CD4-positive, alpha-beta T cell treated with Interleukin-15 for 4 hours (primary cell): Measurements from ENCODE around the gene FOLR2.
A peak's percentile ranks its signal among the peaks of the same experiment; 100 is the strongest.
"Not testable (repeated sequence)": the region's sequence is repeated elsewhere in the genome, so short reads cannot be mapped to it uniquely, and the experiment has no call there.

Source experiments
- DNase-seq: peaks from one replicate; pipeline ENCODE4 v3.0.0-alpha.2; 2020; ENCODE audit warnings: low spot score

The FOLR2 gene

DNA sequence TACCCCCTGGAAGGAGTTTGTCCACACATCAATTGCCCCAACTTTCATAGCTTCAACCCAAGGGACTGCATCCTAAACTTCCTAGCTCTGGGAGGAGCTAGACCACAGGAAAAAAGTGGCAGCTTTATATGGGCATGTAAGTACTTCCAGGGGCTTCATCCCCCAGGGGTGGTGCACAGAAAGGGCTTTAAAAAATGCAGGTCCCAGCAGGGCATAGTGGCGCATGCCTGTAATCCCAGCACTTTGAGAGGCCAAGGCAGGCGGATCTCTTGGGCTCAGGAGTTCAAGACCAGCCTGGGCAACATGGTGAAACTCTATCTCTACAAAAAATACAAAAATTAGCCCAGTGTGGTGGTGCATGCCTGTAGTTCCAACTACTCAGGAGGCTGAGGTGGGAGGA, 9.8 kb upstream of the FOLR2 start:
- not testable (repeated sequence) for DNase-seq

DNA sequence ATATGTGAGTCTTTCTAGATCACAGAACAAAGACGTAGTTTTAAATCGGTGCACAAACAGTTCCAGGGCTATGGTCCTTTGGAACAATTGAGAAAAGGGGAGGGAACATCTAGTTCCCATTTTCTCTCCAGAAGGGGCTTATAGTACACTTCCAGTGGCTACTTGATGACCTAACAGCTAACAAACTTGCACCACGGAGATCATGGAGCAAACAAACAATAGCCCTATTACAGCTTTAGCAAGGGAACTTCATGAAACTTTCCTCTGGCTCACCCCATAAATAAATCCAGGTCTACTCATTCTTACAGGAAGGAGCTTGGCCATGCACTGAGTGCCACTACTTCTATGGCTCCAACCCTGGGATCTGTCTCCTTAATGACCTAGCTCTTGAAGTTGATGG, 8.3 kb upstream of the FOLR2 start:
- no peak for DNase-seq

DNA sequence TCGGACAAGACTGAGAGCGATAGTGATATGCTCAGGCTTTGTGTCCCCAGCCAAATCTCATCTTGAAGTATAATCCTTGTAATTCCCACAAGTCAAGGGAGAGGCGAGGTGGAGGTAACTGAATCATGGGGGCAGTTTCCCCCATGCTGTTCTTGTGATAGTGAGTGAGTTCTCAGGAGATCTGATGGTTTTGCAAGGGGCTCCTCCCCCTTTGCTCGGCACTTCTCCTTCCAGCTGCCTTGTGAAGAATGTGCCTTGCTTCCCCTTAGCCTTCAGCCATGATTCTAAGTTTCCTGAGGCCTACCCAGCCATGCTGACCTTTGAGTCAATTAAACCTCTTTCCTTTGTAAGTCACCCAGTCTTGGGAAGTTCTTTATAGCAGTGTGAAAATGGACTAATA, 7.5 kb upstream of the FOLR2 start:
- DNase-seq = no peak

DNA sequence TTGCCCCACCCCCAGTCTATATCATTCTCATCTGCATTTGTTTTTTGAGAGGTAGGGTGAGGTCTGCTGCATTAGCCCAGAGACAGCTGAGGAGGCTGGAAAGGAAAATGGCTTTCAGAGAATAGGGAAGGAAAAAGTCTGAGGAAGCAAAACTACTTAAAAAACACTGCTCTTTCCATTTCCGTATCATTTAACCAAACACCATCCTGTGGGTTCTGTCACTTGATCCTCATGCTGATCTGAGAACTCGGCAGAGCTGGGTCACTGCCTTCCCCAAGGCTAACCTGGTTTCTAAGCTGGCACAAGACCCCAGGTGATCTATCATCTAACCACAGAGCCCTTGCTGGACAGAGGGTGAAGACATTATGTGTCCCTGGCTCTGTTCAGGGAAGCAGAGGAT, 1.2 kb downstream of the FOLR2 start:
- DNase-seq = no peak

DNA sequence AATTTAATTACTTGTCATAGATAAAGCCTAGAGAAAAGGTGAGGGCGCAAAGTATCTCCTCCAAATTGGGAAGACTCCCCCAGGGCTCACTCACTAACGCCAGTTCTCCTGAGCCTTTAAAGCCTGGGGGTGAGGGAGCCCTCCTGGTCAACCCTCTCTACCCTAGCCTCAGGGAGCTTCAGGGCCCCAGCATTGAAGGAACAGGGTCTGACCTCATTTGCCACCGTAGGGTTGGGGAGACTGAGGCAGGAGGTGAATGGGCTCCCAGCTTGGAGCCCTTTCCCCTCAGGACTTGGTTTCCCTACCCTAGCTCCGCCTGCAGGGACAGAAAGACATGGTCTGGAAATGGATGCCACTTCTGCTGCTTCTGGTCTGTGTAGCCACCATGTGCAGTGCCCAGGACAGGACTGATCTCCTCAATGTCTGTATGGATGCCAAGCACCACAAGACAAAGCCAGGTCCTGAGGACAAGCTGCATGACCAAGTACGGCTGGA, 1.7 kb downstream of the FOLR2 start:
- DNase-seq = no peak

DNA sequence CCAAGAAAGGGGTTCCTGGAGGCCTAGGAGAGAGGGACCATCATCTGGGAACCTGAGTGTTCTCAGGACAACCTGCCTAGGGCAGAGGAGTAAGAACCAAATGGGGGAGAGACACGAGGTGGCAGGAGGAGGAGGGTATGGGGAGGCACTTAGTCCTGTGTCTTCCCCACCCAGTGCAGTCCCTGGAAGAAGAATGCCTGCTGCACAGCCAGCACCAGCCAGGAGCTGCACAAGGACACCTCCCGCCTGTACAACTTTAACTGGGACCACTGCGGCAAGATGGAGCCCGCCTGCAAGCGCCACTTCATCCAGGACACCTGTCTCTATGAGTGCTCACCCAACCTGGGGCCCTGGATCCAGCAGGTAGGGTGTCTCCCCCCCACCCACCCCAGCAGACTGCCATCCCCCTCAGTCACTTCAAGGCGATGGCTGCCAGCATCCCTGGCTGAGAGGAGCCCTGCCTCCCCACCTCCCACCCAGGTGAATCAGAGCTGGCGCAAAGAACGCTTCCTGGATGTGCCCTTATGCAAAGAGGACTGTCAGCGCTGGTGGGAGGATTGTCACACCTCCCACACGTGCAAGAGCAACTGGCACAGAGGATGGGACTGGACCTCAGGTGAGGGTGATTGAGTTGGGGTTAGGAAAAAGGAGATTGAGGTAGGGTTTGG, 4.2 kb downstream of the FOLR2 start:
- no peak for DNase-seq

DNA sequence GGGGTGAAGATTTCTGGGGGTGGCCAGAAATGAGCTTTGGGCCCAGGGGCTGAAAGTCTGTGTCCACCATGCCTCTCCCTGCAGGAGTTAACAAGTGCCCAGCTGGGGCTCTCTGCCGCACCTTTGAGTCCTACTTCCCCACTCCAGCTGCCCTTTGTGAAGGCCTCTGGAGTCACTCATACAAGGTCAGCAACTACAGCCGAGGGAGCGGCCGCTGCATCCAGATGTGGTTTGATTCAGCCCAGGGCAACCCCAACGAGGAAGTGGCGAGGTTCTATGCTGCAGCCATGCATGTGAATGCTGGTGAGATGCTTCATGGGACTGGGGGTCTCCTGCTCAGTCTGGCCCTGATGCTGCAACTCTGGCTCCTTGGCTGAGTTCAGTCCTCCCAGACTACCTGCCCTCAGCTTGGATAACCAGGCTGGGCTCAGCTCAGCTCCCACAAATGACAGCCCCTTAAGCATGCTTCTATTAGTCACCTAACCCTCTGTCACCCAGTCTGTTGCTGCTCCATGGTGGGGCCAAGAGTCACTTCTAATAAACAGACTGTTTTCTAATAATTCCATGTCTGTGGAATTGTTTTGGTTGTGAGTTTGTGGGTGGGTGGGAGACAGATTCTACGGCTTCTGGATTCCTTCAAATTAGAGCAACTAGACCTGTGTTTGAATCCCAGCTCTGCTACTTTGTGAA, 4.9 kb downstream of the FOLR2 start:
- no peak for DNase-seq

DNA sequence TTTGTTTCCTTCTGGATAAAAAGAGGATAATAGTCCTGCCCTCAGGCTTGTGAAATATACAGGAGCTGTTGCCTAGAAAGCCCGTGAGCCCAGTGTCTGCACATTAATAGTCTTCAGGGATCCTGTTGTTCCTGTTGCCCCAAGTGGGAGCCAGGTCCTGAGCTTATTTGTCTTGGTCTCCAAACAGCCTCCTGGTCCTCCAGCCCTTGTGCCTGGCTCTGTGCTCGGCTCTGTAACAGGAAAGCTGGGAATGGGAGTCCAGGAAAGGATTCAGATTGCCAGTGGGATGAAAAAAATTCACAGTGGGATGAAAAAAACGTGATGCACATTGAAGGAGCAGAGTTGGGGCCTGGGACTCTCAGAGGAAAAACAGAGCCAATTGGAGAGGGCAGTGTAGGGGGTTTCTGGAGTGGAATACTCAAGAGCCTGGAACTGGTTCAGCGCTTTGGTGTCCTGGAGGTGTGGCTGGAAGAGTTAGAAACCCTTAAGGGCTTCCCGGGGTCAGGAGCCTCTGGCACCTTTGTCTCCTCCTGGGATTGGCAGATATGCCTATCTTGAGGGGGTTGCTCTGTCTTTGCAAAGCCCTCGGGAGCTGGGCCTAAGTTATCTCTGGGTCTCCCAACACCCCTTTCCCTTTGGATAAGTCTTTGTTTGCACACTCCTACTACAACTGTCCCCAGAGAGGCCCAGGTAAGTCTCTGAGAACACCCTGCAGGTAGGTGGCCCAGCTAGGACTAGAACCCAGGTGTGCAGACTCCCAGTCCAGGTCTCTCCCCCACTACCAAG, 5.7 kb downstream of the FOLR2 start:
- DNase-seq = no peak

DNA sequence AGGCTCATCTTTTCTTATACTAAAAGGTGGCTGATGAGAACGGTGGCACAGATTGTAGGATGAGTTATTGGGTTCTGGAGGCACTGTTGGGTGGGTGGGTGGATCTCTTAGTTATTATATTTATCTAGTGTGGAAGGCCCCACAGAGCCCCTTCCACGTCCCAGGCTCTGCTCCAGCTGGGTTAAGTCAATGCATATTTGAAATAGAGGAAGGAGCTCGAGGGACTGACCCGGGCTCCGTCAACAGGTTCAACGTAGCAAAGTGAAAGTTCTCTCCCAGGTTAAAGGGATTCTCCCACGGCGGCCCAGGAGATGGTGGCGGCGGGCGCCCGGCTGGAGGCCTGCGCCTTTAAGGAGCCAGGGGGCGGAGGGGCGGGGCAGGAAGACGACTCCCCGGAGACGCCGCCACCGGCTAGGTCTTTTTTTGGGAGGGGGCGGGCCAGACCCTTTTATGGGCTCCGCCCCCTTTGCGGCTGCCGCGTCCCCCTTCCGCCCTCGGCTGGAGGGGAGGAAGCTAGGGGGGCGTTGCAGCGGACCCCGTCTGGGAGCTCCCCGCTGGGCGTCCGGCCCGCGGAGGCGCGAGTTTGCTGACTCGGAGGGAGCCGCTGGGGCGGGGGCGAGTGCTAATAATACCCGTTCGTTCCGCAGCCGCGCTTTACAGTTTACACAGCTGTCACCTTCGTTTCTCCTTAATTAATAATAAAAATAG, 6.5 kb downstream of the FOLR2 start:
- peak; percentile 94 for DNase-seq

DNA sequence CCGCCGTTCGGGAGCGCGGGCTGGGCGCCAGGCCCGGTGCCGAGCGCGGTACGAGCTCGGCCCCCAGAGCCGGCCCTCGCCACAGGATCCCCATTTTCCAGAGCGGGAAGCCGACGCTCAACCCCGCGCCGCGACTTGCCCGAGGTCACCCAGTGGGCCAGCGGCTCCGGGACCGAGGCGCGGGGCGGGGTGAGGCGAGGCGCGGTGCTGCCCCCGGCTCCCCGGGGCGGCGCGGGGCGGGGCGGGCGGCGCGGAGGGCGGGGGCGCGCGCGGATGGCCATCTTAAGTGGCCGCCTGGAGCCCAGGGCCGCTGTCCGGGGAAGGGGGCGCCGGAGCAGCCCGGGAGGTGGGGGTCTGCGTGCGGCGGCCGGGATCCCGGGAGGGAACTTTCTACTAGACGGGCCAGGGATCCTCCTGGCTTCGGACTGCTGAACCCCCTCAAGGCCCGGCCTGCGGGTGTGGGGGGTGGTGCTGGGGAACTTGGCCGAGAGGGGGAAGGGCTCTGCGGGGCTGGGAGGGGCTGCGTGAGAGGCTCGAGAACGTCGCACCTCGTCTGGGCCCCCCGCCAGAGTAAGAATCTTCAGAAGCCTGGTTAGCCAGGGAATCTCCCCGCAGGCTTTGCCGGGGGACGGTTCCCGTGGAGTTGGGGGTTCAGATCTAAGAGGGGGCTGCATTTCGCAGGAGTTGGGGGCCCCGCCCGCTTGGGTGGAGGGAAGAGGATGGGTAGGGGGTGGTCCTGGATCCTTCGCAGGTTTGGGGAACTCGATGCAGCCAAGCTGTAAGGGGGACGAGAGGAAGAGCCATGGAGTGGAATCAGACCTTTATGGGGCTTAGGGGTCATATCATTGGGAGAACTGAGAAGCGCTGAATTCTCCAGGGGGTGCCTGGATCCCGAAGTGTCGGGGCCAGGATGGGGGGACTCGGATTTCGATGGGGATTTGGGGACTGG, 7.3 kb downstream of the FOLR2 start:
- DNase-seq = peak; percentile 43

DNA sequence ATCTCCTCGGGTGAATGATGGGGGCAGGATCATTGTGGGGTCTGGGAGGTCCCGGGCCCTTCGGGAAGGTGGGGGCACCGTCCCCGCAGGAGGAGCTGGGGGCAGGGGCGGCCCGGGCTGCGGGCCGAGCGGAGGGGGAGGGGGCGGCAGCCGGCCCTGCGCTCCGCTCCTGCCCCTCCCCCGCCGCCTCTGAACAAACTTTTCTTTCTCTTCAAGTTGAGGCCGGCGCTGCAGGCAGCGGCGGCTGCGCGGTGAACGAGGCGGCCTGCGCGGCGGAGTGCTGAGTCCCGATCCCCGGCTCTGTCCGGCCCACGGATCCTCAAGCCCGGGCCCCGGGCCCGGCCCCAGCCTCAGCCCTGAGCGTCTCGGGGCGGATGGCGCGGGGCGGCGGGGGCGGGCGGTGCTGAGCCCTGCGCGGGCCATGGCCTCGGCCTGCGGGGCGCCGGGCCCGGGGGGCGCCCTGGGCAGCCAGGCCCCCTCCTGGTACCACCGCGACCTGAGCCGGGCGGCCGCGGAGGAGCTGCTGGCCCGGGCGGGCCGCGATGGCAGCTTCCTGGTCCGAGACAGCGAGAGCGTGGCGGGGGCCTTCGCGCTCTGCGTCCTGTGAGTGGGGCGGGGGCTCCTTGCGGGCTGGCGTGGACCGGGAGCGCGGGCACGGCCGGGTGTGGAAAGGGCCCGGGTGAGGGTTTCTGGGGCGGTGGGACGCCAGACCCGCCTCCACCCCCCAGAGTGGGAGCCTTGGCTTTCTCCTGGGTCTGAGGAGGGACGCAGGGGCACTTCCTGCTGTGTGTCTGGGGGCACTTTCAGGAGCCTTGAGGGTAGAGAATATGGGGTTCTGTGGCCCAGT, 8.2 kb downstream of the FOLR2 start, which contains the start of gene INPPL1:
INPPL1 (plus strand) TSS at position 204 of the 847 bp plus-strand sequence; CDS start at position 422, 218 bp downstream.
- DNase-seq = peak; percentile 22

DNA sequence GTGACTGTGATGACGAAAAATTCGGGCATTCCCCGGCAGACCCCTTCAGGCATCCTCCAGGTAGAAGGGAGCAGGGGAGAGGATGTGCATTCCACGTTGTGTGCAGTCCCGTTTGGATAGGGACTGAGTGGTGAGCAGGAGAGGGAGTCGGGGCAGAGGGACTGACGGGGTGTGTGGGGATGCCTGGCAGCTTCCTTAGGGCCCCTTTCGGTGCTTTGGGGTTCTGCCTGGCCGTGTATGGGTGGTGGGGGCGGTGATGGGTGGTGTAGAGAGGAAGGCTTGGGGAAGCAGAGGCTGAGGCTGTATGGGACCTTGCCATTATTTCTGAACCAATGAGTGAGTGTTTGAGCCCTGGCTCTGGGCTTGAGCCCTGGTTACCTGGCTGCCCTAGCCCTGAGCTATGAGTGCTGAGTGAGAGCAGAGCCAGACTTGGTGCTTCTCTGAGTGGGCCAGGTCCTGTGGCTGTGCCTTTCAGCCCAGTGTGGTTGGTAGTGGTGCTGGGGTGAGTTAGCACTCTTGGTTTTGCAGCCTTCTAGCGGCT, 8.9 kb downstream of the FOLR2 start:
- DNase-seq = peak; percentile 28

DNA sequence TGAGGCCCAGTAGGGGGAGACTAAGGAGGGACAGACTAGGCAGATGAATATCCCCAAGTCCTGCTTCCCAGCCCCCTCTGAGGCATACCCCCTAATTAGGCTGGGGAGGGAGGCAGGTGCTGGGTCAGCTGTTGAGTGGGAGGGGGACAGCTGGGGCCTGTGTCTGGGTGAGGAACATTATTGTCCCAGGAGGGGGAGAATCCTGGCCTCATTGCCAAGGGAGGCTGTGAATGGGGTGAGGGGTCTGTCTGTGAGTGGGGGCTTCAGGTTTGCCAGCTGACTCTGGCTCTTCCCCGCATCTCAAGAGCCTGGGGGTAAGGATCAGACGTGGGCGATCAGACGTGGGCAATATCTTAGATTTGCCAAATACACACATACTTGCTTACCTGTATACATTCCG, 10.1 kb downstream of the FOLR2 start:
- no peak for DNase-seq

DNA sequence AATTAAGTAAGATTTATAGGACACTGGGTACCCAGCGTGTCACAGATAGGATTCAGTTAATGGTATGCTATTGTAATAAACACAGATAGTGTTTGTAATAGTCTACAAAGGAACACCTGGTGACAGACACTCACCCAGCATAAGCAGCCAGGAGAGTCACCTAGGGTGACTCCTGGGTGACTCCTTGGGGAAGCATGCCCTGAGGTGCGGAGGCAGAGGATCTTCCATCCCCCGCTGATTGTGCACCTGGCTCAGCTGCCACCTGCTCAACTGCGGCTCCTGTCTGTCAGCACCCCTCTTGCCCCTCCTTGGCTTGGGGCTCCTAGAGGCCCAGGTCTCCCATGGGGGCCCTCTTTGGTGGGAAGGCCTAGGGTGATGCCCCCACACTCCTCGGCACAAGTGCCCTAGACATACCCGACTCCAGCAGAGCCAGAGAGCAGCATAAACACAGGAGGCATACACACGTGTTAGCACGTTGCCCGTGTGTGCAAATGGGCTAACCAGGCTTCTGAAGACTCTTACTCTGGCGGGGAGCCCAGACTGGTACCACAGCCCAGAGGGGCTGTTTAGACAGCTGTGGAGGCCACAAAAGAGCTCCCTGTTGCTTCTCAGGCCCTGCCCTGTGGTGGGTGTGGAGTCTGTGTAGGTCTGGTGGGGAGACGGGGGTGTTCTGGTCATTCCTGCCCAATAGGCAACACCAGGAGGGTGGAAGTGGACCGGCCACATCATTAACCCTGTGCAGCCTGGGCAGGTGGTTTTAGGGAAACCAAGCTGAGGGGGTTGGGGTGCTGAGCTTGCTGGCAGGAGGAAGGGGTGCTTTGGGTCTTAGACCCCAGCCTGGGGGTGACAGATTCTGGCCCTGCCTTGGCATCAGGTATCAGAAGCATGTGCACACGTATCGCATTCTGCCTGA, 11.0 kb downstream of the FOLR2 start:
- no peak for DNase-seq

DNA sequence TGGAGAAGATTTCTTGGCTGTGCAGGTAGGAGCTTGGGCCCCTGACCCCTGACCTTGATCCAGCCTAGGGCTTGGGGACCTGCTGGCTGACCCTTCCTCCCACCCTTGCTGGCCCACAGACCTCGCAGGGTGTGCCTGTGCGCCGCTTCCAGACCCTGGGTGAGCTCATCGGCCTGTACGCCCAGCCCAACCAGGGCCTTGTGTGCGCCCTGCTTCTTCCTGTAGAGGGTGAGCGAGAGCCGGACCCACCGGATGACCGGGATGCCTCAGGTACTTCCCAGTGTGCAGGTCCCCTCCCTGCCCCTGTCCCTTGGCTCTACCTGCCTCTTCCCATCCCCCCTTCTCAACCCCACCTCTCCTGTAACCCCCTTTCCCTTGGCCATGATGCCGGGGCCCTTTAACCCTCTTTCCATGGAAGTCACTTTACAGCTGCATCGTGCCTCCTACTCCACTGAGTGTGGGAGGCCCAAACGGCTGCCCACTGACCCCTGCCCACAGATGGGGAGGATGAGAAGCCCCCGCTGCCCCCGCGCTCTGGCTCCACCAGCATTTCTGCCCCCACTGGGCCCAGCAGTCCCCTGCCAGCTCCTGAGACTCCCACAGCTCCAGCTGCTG, 11.7 kb downstream of the FOLR2 start:
- DNase-seq = no peak

DNA sequence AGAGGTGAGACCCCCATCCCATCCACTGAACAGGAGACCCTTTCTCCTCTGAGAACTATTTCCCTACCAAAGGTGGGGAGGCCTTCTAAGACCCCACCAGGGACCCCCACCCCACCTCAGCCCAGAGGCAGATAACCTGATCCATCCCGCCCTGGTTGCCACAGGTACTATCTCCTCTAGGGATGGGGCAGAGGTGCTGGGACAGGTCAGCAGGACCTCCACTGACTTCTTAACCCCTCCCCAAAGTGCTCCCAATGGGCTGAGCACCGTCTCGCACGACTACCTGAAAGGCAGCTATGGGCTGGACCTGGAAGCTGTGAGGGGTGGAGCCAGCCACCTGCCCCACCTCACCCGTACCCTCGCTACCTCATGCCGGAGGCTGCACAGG, 12.2 kb downstream of the FOLR2 start:
- no peak for DNase-seq

DNA sequence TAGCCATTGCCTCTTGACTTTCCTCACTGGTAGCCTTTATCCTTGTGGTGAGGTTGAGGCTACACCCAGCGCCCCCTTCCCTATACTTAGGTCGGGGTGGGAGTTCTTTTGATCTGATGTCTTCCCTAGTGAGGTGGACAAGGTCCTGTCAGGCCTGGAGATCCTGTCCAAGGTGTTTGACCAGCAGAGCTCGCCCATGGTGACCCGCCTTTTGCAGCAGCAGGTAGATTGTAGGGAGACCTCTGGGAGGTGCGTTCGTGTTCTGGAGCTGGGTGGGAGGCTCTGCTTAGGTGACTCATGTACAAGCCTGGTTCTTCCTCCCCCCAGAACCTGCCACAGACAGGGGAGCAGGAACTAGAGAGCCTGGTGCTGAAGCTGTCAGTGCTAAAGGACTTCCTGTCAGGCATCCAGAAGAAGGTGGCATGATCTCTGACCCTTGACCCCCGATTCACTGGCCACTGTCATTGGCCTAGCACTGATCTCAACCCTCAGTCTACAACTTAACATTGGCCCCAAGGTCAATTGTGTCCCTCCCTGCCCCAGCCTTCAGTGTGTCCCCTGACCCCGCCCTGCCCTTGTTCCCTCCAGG, 12.8 kb downstream of the FOLR2 start:
- DNase-seq = no peak
